Loucy (cell line): ENCODE data around the gene ROBO2.

Source experiments
- EZH2phosphoT487 ChIP-seq: fragments of 200-600 bp; IDR thresholded peaks from 2 replicates; pipeline ENCODE4 v1.6.1; 2018; ENCODE audit warnings: antibody characterized with exemption, mild to moderate bottlenecking, moderate library complexity, borderline replicate concordance
- TF ChIP-seq, protein P1 (sequence below): fragments of 200-600 bp; sonication (generic); conservative IDR thresholded peaks from 2 replicates; pipeline ENCODE4 v1.5.1; 2014; ENCODE audit warnings: mild to moderate bottlenecking, antibody characterized with exemption, low read length

- TF ChIP-seq, protein P1, sequence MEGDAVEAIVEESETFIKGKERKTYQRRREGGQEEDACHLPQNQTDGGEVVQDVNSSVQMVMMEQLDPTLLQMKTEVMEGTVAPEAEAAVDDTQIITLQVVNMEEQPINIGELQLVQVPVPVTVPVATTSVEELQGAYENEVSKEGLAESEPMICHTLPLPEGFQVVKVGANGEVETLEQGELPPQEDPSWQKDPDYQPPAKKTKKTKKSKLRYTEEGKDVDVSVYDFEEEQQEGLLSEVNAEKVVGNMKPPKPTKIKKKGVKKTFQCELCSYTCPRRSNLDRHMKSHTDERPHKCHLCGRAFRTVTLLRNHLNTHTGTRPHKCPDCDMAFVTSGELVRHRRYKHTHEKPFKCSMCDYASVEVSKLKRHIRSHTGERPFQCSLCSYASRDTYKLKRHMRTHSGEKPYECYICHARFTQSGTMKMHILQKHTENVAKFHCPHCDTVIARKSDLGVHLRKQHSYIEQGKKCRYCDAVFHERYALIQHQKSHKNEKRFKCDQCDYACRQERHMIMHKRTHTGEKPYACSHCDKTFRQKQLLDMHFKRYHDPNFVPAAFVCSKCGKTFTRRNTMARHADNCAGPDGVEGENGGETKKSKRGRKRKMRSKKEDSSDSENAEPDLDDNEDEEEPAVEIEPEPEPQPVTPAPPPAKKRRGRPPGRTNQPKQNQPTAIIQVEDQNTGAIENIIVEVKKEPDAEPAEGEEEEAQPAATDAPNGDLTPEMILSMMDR, result no peak
- no peak for TF ChIP-seq EZH2phosphoT487
Observed at GRCh38 chr3:77606372-77606771, 566.5 kb downstream of the ROBO2 start.
